Stimulated activated CD8-positive, alpha-beta memory T cell treated with anti-CD3 and anti-CD28 coated beads, Interleukin-7, amount 100 ng/mL, for 24 hours (primary cell): ENCODE results near the gene OSBPL10.
"Not testable (repeated sequence)": the region's sequence is repeated elsewhere in the genome, so short reads cannot be mapped to it uniquely, and the experiment has no call there.

Experiments used
- DNase-seq: peaks from one replicate; pipeline ENCODE4 v3.0.0-alpha.2; 2020; ENCODE audit warnings: low read depth

OSBPL10 gene

GRCh38 chr3:31891876-31892455, 89.1 kb downstream of the OSBPL10 start:
- DNase-seq, result no peak

- DNase-seq, result no peak
These were observed 90.2 kb downstream of the OSBPL10 start for GRCh38 chr3:31890742-31891469.

GRCh38 chr3:31890007-31890406, 91.1 kb downstream of the OSBPL10 start:
- DNase-seq, result no peak

GRCh38 chr3:31885235-31885634, 95.8 kb downstream of the OSBPL10 start:
- DNase-seq, result no peak

- no peak for DNase-seq
These were observed 96.8 kb downstream of the OSBPL10 start for GRCh38 chr3:31884251-31884650.

GRCh38 chr3:31882895-31883294, 98.2 kb downstream of the OSBPL10 start:
- DNase-seq, result no peak

GRCh38 chr3:31882431-31882830, 98.6 kb downstream of the OSBPL10 start:
- DNase-seq, result no peak

- no peak for DNase-seq
These were observed 100.5 kb downstream of the OSBPL10 start for GRCh38 chr3:31880482-31881078.

GRCh38 chr3:31880020-31880419, 101.0 kb downstream of the OSBPL10 start:
- DNase-seq, result no peak

- DNase-seq, result no peak
These were observed 101.7 kb downstream of the OSBPL10 start for GRCh38 chr3:31879365-31879764.

- DNase-seq, result no peak
These were observed 102.7 kb downstream of the OSBPL10 start for GRCh38 chr3:31878231-31878838.

GRCh38 chr3:31876331-31876730, 104.7 kb downstream of the OSBPL10 start:
- no peak for DNase-seq

GRCh38 chr3:31875437-31875836, 105.6 kb downstream of the OSBPL10 start:
- no peak for DNase-seq

- no peak for DNase-seq
These were observed 107.7 kb downstream of the OSBPL10 start for GRCh38 chr3:31873254-31873820.

GRCh38 chr3:31871939-31872507, 109.0 kb downstream of the OSBPL10 start:
- DNase-seq, result no peak

GRCh38 chr3:31870111-31870510, 111.0 kb downstream of the OSBPL10 start:
- DNase-seq, result not testable (repeated sequence)

- no peak for DNase-seq
These were observed 112.8 kb downstream of the OSBPL10 start for GRCh38 chr3:31868236-31868635.

GRCh38 chr3:31862666-31863279, 118.3 kb downstream of the OSBPL10 start:
- DNase-seq, result no peak

- DNase-seq, result no peak
These were observed 119.2 kb downstream of the OSBPL10 start for GRCh38 chr3:31861826-31862225.

GRCh38 chr3:31860642-31861041, 120.4 kb downstream of the OSBPL10 start:
- not testable (repeated sequence) for DNase-seq

- no peak for DNase-seq
These were observed 121.8 kb downstream of the OSBPL10 start for GRCh38 chr3:31859245-31859644.

- DNase-seq, result no peak
These were observed 122.6 kb downstream of the OSBPL10 start for GRCh38 chr3:31858439-31858838.
